ENCODE data around the gene RBBP8NL.

Gene RBBP8NL

DNA sequence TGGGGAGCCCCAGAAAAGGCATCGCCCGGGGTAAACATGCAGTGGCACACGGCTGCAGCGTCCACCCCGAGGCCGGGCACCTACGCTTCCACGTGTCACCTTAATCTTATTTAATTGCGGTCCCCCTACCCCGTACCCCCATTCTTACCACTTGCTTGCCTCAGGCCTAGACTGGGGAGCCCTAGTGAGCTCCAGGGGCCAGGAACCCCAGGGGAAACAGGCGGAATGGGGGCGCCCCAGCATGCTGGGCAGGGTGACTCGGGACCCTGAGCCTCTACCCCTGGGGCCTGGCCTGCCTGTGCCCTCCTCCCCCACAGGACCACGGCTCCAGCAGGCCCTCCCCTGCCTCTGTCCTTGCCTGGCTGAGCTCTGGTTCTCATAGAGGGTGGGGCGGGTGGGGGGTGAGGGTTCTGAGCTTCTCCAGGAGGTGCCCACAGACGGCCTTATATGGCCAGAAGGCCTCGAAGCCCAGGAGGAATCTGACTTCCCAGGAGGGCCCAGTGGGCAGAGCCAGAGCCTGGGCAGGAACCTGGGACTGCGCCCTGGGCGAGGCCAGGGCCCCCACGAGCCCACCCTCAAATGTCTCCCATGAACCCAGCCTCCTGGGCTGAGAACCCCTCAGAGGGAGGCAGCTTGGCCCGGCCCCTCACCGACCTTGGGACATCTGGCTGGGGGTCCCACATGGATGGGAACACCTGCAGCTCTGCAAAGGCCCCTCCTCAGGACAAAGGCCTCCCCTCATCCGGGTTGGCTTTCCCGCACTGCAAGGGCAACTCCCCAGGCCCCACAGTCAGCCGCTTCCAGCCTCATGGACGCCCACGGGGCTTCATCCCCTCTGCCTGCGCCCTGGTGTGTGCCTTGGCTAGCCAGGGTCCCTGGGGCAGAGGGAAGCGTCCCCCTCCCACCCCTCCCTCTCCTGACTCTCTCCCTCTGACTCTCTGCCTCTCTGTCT is 55.0 kb downstream of the RBBP8NL start:
- Histone ChIP-seq H3K4me1 (peaks cover 16% of the 10 kb centered on the region), H3K36me3 (replicated peaks) (no peaks in the 10 kb centered on the region), H3K4me3 (no peak overlapping the region), H3K27me3 (ENCODE audit: low read depth) (no peaks in the 10 kb centered on the region), H3K9me3 (no peaks in the 10 kb centered on the region)
- no peak for DNase-seq (ENCODE audit: low spot score in 2 of 2)
- in situ Hi-C loops (cut with MboI; ENCODE audit: low sequenced_read_pairs) = no loop called here

- Histone ChIP-seq H3K4me1 (peaks cover 16% of the 10 kb centered on the region), H3K4me3 (no peak overlapping the region)
Measured at GRCh38 chr20:62371588-62372041, 55.7 kb downstream of the RBBP8NL start.

GRCh38 chr20:62370807-62371587 is 56.3 kb downstream of the RBBP8NL start:
- H3K9me3 ChIP-seq = no peaks in the 10 kb centered on the region
- H3K4me1 ChIP-seq = peaks cover 16% of the 10 kb centered on the region
- no peaks in the 10 kb centered on the region for H3K27me3 ChIP-seq (ENCODE audit: low read depth)
- in situ Hi-C loops (cut with MboI; ENCODE audit: low sequenced_read_pairs) = no loop called here
- DNase-seq (ENCODE audit: low spot score in 2 of 2) = no peak
- no peaks in the 10 kb centered on the region for H3K36me3 ChIP-seq (replicated peaks)
- no peak overlapping the region for H3K4me3 ChIP-seq

More at GRCh38 chr20:62371588-62372041, 55.7 kb downstream of the RBBP8NL start:
- Histone ChIP-seq H3K9me3 (no peaks in the 10 kb centered on the region), H3K36me3 (replicated peaks) (no peaks in the 10 kb centered on the region), H3K27me3 (ENCODE audit: low read depth) (no peaks in the 10 kb centered on the region)
- in situ Hi-C loops (cut with MboI; ENCODE audit: low sequenced_read_pairs) = no loop called here
- DNase-seq (ENCODE audit: low spot score in 2 of 2) = no peak

DNA sequence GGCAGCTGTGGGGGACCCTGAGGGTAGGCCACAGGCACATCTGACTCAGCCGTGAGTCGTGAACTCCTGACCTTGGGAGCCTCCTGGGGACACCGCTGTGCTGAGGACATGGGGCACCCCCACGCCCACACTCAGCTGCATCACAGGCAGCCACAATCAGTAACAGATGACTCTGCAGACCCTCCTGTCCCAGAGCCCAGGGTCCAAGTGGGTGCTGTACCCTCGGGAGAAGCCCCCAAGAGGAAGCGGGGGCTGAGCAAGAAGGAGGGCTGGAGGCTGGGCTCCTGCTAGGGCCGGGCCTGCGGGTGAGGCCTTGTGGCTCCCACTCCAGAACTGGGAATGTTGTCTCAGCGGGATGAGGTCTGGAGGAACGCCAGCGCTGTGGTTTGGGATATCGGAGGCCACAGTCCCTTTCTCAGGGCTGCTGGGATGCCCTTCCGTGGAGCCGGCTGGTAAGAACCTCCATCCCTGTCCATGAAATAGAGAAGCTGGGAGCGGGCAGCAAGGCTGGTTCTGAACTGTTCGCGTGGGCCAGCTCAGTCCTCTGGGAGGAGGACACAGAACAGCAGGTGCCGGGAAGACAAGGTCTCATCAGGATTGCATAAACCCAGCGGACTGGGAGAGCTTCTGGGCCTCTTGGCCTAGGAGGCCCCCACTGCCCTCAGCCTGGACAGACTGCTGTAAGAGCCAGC is 57.1 kb downstream of the RBBP8NL start:
- in situ Hi-C loops (cut with MboI; ENCODE audit: low sequenced_read_pairs) = no loop called here
- no peak for DNase-seq (ENCODE audit: low spot score in 2 of 2)
- no peaks in the 10 kb centered on the region for H3K9me3 ChIP-seq
- no peak overlapping the region for H3K4me3 ChIP-seq
- H3K36me3 ChIP-seq (replicated peaks) = 0 out of 2 replicates have a peak, but pooled peaks cover 3% of the 10 kb centered on the region
- H3K4me1 ChIP-seq = peaks cover 16% of the 10 kb centered on the region
- H3K27me3 ChIP-seq (ENCODE audit: low read depth) = no peaks in the 10 kb centered on the region

- H3K27me3 ChIP-seq (ENCODE audit: low read depth) = no peaks in the 10 kb centered on the region
- H3K4me3 ChIP-seq = no peak overlapping the region
- H3K36me3 ChIP-seq (replicated peaks) = peaks cover 3% of the 10 kb centered on the region; the same call in 1 of the 2 replicates
- in situ Hi-C loops (cut with MboI; ENCODE audit: low sequenced_read_pairs) = no loop called here
- H3K4me1 ChIP-seq = peaks cover 16% of the 10 kb centered on the region
- no peak for DNase-seq (ENCODE audit: low spot score in 2 of 2)
- no peaks in the 10 kb centered on the region for H3K9me3 ChIP-seq
Measured at GRCh38 chr20:62369815-62370114, 57.6 kb downstream of the RBBP8NL start.

- Histone ChIP-seq H3K27me3 (ENCODE audit: low read depth) (no peaks in the 10 kb centered on the region), H3K36me3 (replicated peaks) (peaks cover 3% of the 10 kb centered on the region; the same call in 1 of the 2 replicates), H3K9me3 (no peaks in the 10 kb centered on the region), H3K4me3 (no peak overlapping the region), H3K4me1 (peaks cover 16% of the 10 kb centered on the region)
- DNase-seq (ENCODE audit: low spot score in 2 of 2) = peak in 1 of 2 experiments; percentile 55
- in situ Hi-C loops (cut with MboI; ENCODE audit: low sequenced_read_pairs) = no loop called here
Measured at GRCh38 chr20:62368976-62369814, 58.1 kb downstream of the RBBP8NL start.

- in situ Hi-C loops (cut with MboI; ENCODE audit: low sequenced_read_pairs) = no loop called here
- Histone ChIP-seq H3K9me3 (no peaks in the 10 kb centered on the region), H3K27me3 (ENCODE audit: low read depth) (no peaks in the 10 kb centered on the region), H3K36me3 (replicated peaks) (peaks cover 3% of the 10 kb centered on the region; the same call in 1 of the 2 replicates), H3K4me3 (no peak overlapping the region), H3K4me1 (peaks cover 16% of the 10 kb centered on the region)
- DNase-seq (ENCODE audit: low spot score in 2 of 2) = peak in 1 of 2 experiments; percentile 82
Measured at GRCh38 chr20:62368392-62368975, 58.9 kb downstream of the RBBP8NL start.

DNA sequence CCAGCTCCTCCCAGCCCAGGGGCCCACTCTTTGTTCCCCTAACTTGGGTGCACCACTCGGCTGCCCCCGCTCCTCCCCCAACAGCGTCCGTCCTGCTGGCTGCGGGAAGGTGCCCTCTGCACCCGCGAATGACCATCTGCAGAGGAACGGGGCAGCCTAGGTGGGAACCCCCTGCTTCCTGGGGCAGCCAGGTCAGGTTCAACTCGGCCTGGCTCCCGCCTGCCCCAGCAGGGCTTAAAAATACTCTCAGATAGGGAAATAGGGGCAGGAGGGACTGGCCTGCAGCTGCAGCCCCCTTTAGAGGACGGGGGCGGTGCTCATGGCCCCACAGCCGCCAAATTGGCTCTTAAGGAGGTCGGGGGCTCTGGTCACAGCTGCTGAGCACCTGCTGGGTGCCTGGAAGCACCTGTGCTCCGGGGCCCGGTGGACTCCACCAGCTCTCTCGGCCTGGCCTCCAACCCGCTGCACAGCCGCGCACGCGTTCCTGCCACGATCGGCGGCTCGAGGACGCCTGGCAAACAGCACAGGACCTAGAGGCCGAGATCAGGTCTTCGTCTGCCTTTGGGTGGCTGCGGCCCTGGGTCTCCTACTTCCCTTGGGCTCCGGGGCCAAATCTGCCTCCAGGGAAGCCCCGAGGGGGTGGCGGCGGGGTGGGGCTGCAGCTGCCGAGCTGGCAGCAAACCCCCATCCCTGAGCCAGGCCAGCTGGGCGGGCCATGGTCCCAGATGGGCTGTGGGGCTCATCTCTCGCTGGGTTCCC is 59.5 kb downstream of the RBBP8NL start:
- peak in 1 of 2 experiments; percentile 47 for DNase-seq (ENCODE audit: low spot score in 2 of 2)
- H3K9me3 ChIP-seq = no peaks in the 10 kb centered on the region
- in situ Hi-C loops (cut with MboI; ENCODE audit: low sequenced_read_pairs) = no loop called here
- H3K27me3 ChIP-seq (ENCODE audit: low read depth) = no peaks in the 10 kb centered on the region
- peaks cover 16% of the 10 kb centered on the region for H3K4me1 ChIP-seq
- H3K4me3 ChIP-seq = peak overlapping the region; percentile 19
- H3K36me3 ChIP-seq (replicated peaks) = peaks cover 3% of the 10 kb centered on the region; the same call in 1 of the 2 replicates

GRCh38 chr20:62367136-62367632 is 60.2 kb downstream of the RBBP8NL start, which contains the start of gene LAMA5:
Gene LAMA5 (minus strand): TSS chr20:62367312. CDS start chr20:62367245, 67 bp downstream.
- peaks cover 16% of the 10 kb centered on the region for H3K4me1 ChIP-seq
- in situ Hi-C loops (cut with MboI; ENCODE audit: low sequenced_read_pairs) = no loop called here
- H3K9me3 ChIP-seq = no peaks in the 10 kb centered on the region
- H3K27me3 ChIP-seq (ENCODE audit: low read depth) = no peaks in the 10 kb centered on the region
- peak within 1 kb of the TSS; percentile 80 for H3K4me3 ChIP-seq
- peaks cover 5% of the 10 kb centered on the region; the same call in 1 of the 2 replicates for H3K36me3 ChIP-seq (replicated peaks)
- peak; percentile 40 to 75 for DNase-seq (ENCODE audit: low spot score in 2 of 2)

DNA sequence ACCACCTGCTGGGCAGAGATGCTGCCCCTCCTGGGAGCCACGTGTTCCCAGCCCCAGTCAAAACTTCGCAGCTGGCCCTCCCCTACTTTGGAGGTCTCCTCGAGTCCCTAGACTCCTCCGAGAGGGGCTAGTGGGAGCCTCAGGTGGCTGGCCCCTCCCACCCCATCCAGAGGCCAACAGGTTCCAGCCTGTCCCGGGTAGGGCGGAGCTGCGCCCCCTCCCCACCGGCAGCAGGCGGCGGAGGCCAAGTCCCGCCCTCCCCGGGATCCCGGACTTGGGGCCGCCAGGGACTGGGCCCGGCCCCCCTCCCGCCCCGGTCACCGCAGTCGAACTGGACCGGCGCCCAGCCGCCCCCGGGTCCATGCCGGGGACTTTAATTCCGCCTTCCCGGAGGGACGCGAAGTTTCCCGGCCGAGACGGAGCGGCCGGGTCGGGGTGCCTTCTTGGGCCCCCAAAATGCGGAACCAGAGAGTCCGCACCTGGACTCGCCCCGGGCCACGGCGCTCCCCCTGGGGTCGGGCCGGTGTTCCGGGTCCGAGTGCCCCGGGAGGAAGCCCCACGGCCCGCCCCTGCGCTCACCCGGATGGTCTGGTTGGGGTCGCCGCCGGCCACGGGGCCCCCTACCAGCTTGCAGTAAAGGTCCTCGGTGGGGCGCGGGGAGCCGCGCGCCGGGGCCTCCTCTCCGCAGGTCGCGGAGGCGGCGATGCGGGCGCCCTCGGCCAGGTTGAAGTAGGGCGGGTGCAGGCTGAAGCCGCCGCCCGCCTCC is 60.8 kb downstream of the RBBP8NL start:
- Histone ChIP-seq H3K4me1 (peaks cover 16% of the 10 kb centered on the region), H3K9me3 (no peaks in the 10 kb centered on the region), H3K36me3 (replicated peaks) (peaks cover 11% of the 10 kb centered on the region; the same call in 1 of the 2 replicates), H3K4me3 (peak overlapping the region; percentile 80), H3K27me3 (ENCODE audit: low read depth) (no peaks in the 10 kb centered on the region)
- in situ Hi-C loops (cut with MboI; ENCODE audit: low sequenced_read_pairs) = no loop called here
- peak; percentile 51 to 84 for DNase-seq (ENCODE audit: low spot score in 2 of 2)

DNA sequence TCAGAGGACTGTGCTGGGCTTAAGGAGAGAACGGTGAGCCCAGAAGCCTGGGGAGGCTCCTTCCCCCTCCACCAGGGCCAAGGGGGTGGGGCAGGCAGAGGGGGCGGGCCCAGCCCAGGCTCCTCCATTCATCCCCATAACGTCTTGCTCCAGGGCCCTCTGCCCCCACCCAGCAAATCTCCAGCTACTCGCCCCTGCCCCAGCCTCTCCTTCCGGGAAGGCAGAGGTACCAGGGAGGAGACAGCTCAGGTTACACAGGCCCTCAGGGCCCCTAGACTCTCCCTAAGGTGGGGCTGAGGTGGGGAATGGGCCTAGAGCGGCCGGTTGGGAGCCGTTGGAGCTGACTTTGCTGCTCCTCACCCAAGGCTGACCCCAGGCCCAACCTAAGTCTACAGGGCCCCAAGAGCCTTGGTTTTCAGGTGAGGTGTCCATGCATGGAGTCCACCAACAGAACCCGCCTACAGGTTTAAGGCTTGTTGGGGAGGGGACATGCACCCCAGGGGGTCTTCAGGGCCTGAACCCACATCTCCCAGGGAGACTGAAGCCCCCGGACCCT is 61.4 kb downstream of the RBBP8NL start:
- Histone ChIP-seq H3K27me3 (ENCODE audit: low read depth) (no peaks in the 10 kb centered on the region), H3K36me3 (replicated peaks) (peaks cover 11% of the 10 kb centered on the region; the same call in 1 of the 2 replicates), H3K4me3 (peak overlapping the region; percentile 80), H3K4me1 (peaks cover 16% of the 10 kb centered on the region), H3K9me3 (no peaks in the 10 kb centered on the region)
- in situ Hi-C loops (cut with MboI; ENCODE audit: low sequenced_read_pairs) = no loop called here
- peak; percentile 68 to 87 for DNase-seq (ENCODE audit: low spot score in 2 of 2)
